CD14-positive monocyte (primary cell): ENCODE data around the gene MAST1. TPM values are rescaled to one million over a fixed set of nuclear protein-coding genes. Genes with fewer than 3 reads are reported as not detected.

Experiments used
- DNase-seq, 3 donors: peaks; one replicate each; pipeline ENCODE4 v3.0.0-alpha.2; 2011 to 2022
- H2AFZ ChIP-seq: 2 replicates; pipeline ENCODE4 v1.6.0; 2012; ENCODE audit warnings: mild to moderate bottlenecking, low read depth, low read length, inconsistent platforms; ENCODE audit not compliant: insufficient read depth, poor library complexity, severe bottlenecking
- H3K27ac ChIP-seq, 2 donors: 1 replicate in 1 of 2; 2 replicates in 1 of 2; pipeline ENCODE4 v1.5.1; 2012 to 2013; ENCODE audit warnings: low read length in 2 of 2, control low read depth in 1 of 2, inconsistent platforms in 1 of 2, low read depth in 1 of 2, mild to moderate bottlenecking in 1 of 2
- H3K27me3 ChIP-seq, 2 donors: one replicate each; pipeline versions ENCODE4 v1.6.0 to v1.6.1; 2011 to 2013; ENCODE audit warnings: low read length in 2 of 2; ENCODE audit not compliant: control insufficient read depth in 2 of 2, insufficient read depth in 2 of 2
- H3K36me3 ChIP-seq, 2 donors: replicated peaks in 1 of 2; 1 replicate in 1 of 2; 2 replicates in 1 of 2; pipeline versions ENCODE4 v1.5.1 to v1.6.1; 2012 to 2013; ENCODE audit warnings: low read length in 2 of 2, control low read depth in 1 of 2, inconsistent platforms in 1 of 2, mild to moderate bottlenecking in 1 of 2; ENCODE audit not compliant: insufficient read depth in 2 of 2, control insufficient read depth in 1 of 2
- H3K4me1 ChIP-seq, 2 donors: 1 replicate in 1 of 2; 2 replicates in 1 of 2; pipeline versions ENCODE4 v1.5.1 to v1.6.1; 2012 to 2013; ENCODE audit warnings: low read length in 2 of 2, control low read depth in 1 of 2, inconsistent platforms in 1 of 2, mild to moderate bottlenecking in 1 of 2, moderate library complexity in 1 of 2; ENCODE audit not compliant: insufficient read depth in 2 of 2, control insufficient read depth in 1 of 2
- H3K4me2 ChIP-seq: replicated peaks from 2 replicates; pipeline ENCODE3; 2012; ENCODE audit warnings: low read length, moderate library complexity, mild to moderate bottlenecking; ENCODE audit not compliant: poor library complexity, severe bottlenecking; ENCODE audit errors: extremely low read depth
- H3K4me3 ChIP-seq, 3 experiments: fragments of 200-600 bp in 1 of 3; sonication (generic) in 1 of 3; replicated peaks in 1 of 3; 1 replicate in 2 of 3; 2 replicates in 1 of 3; pipeline ENCODE4 v1.5.1; 2011 to 2013; ENCODE audit warnings: low read length in 3 of 3, mild to moderate bottlenecking in 3 of 3, control low read depth in 2 of 3, low read depth in 2 of 3, inconsistent platforms in 1 of 3, moderate library complexity in 1 of 3
- H3K79me2 ChIP-seq: 2 replicates; pipeline ENCODE4 v1.6.0; 2012; ENCODE audit warnings: mild to moderate bottlenecking, control low read depth, inconsistent platforms, low read length, moderate library complexity; ENCODE audit not compliant: insufficient read depth
- H3K9ac ChIP-seq: 2 replicates; pipeline ENCODE4 v1.6.0; 2017; ENCODE audit warnings: low read length, mild to moderate bottlenecking; ENCODE audit not compliant: insufficient read depth, poor library complexity, severe bottlenecking
- H3K9me3 ChIP-seq, 2 donors: replicated peaks in 1 of 2; 1 replicate in 1 of 2; 2 replicates in 1 of 2; pipeline versions ENCODE4 v1.5.1 to v1.6.1; 2012 to 2013; ENCODE audit warnings: low read length in 2 of 2, control low read depth in 1 of 2; ENCODE audit not compliant: control insufficient read depth in 1 of 2, insufficient read depth in 1 of 2
- H4K20me1 ChIP-seq: 2 replicates; pipeline ENCODE4 v1.6.0; 2012; ENCODE audit warnings: mild to moderate bottlenecking, low read length, control low read depth, moderate library complexity; ENCODE audit not compliant: insufficient read depth
- H3K27ac Mint-ChIP-seq, 7 donors: one replicate each; pipeline ENCODE4 v1.8.0; 2020; ENCODE audit warnings: mild to moderate bottlenecking in 7 of 7, mixed read lengths in 7 of 7, moderate library complexity in 6 of 7, inconsistent platforms in 2 of 7
- H3K27me3 Mint-ChIP-seq, 3 donors: one replicate each; pipeline ENCODE4 v1.8.0; 2021 to 2022; ENCODE audit warnings: low read depth in 3 of 3, mild to moderate bottlenecking in 3 of 3, mixed read lengths in 3 of 3, moderate library complexity in 3 of 3, inconsistent platforms in 1 of 3
- H3K36me3 Mint-ChIP-seq, 2 donors: one replicate each; pipeline ENCODE4 v1.8.0; 2020; ENCODE audit warnings: mixed read lengths in 2 of 2, inconsistent platforms in 1 of 2, mild to moderate bottlenecking in 1 of 2
- H3K4me1 Mint-ChIP-seq: one replicate; pipeline ENCODE4 v1.8.0; 2020; ENCODE audit warnings: mild to moderate bottlenecking, mixed read lengths
- H3K4me3 Mint-ChIP-seq, 2 donors: one replicate each; pipeline ENCODE4 v1.8.0; 2020; ENCODE audit warnings: mild to moderate bottlenecking in 2 of 2, mixed read lengths in 2 of 2, moderate library complexity in 1 of 2
- H3K9me3 Mint-ChIP-seq, 7 donors: one replicate each; pipeline ENCODE4 v1.8.0; 2020 to 2022; ENCODE audit warnings: mixed read lengths in 7 of 7, mild to moderate bottlenecking in 6 of 7, moderate library complexity in 6 of 7, inconsistent platforms in 2 of 7
- CTCF ChIP-seq: fragments of 200-600 bp; IDR thresholded peaks from one replicate; pipeline ENCODE4 v1.8.0; 2022; ENCODE audit warnings: antibody characterized with exemption, mild to moderate bottlenecking
- WGBS: methylation state at CpG from one replicate; pipeline ENCODE4 v1.1.5; 2013; ENCODE audit warnings: missing lambda C conversion rate; ENCODE audit not compliant: insufficient coverage; 5-methylcytosine and 5-hydroxymethylcytosine counted together
- intact Hi-C, 2 donors: fragments of 100-400 bp; cut with micrococcal nuclease; formaldehyde crosslinking; loops; one replicate each; pipeline versions ENCODE4 v1.15.0 to v1.15.1; 2023
- polyA plus RNA-seq, 3 donors: library from polyadenylated mRNA; depleted of rRNA in 1 of 3; unstranded in 2 of 3; stranded (reverse) in 1 of 3; fragments of 300-500 nt in 2 of 3; fragments of >200 nt in 1 of 3; fragmentation: Illumina TruSeq in 2 of 3; gene quantifications; 1 replicate in 2 of 3; 2 replicates in 1 of 3; pipeline ENCODE4 v1.2.3, GENCODE V29; 2012 to 2021

MAST1 gene
- polyA plus RNA-seq, 3 donors: 0.28 to 3.6 (median 1.1) TPM

GRCh38 chr19:12791345-12792050 is 46.8 kb upstream of the MAST1 start, which contains the start of gene JUNB:
Gene JUNB (plus strand): TSS chr19:12791486. CDS start chr19:12791772, 286 bp downstream.
- peak within 1 kb of the TSS; percentile 99 to 100 (median 100) for H3K27ac Mint-ChIP-seq
- H3K4me3 Mint-ChIP-seq: peak within 1 kb of the TSS; percentile 95 to 98
- H3K79me2 ChIP-seq: peaks cover 78% of the 10 kb centered on the region
- H3K4me3 ChIP-seq: peak within 1 kb of the TSS; percentile 86 to 100 (median 100)
- under 1% methylated on average over 73 of the region's 73 CpGs for WGBS
- peak within 1 kb of the TSS; percentile 100 for H3K9ac ChIP-seq
- H3K4me1 Mint-ChIP-seq: peaks cover 51% of the 10 kb centered on the region
- H3K4me1 ChIP-seq: peaks cover 60 to 64% of the 10 kb centered on the region in 2 donors
- H4K20me1 ChIP-seq: peaks cover 46% of the 10 kb centered on the region
- H3K27me3 ChIP-seq: no peaks in the 10 kb centered on the region
- H3K27me3 Mint-ChIP-seq: peaks cover 0 to 4% (median 1%) of the 10 kb centered on the region in 3 donors
- H3K36me3 ChIP-seq: no peaks in the 10 kb centered on the region
- peaks cover 0 to 7% (median 0%) of the 10 kb centered on the region in 7 donors for H3K9me3 Mint-ChIP-seq
- DNase-seq: peak; percentile 97 to 99 (median 98)
- peak within 1 kb of the TSS; percentile 99 for H3K4me2 ChIP-seq
- no peak for TF ChIP-seq CTCF
- intact Hi-C loops: loop anchor here (1.0 to 10.0 kb wide), 5 partner anchors 9 to 361 kb away; partner anchors contain the start of genes CALR (in 1 of the 2), IER2 (in 1 of the 2), MAN2B1 (in 1 of the 2) and STX10 (in 1 of the 2)
- no peak within 1 kb of the TSS for H2AFZ ChIP-seq
- H3K36me3 Mint-ChIP-seq: peaks cover 2 to 12% of the 10 kb centered on the region in 2 donors
- no peaks in the 10 kb centered on the region for H3K9me3 ChIP-seq
- H3K27ac ChIP-seq: peak within 1 kb of the TSS; percentile 95 to 100

DNA sequence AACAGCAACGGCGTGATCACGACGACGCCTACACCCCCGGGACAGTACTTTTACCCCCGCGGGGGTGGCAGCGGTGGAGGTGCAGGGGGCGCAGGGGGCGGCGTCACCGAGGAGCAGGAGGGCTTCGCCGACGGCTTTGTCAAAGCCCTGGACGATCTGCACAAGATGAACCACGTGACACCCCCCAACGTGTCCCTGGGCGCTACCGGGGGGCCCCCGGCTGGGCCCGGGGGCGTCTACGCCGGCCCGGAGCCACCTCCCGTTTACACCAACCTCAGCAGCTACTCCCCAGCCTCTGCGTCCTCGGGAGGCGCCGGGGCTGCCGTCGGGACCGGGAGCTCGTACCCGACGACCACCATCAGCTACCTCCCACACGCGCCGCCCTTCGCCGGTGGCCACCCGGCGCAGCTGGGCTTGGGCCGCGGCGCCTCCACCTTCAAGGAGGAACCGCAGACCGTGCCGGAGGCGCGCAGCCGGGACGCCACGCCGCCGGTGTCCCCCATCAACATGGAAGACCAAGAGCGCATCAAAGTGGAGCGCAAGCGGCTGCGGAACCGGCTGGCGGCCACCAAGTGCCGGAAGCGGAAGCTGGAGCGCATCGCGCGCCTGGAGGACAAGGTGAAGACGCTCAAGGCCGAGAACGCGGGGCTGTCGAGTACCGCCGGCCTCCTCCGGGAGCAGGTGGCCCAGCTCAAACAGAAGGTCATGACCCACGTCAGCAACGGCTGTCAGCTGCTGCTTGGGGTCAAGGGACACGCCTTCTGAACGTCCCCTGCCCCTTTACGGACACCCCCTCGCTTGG is 46.1 kb upstream of the MAST1 start:
- H2AFZ ChIP-seq: no peak overlapping the region
- Mint-ChIP-seq H3K4me3 (peak overlapping the region; percentile 94 to 98), H3K27ac (peak overlapping the region; percentile 98 to 100 (median 100)), H3K36me3 (peaks cover 2 to 12% of the 10 kb centered on the region in 2 donors), H3K9me3 (peaks cover 0 to 9% (median 0%) of the 10 kb centered on the region in 7 donors), H3K27me3 (peaks cover 0 to 4% (median 1%) of the 10 kb centered on the region in 3 donors), H3K4me1 (peaks cover 46% of the 10 kb centered on the region)
- H3K9ac ChIP-seq: peak overlapping the region; percentile 100
- peak; percentile 54 to 81 (median 65) for DNase-seq
- peak overlapping the region; percentile 86 to 100 (median 100) for H3K4me3 ChIP-seq
- peak overlapping the region; percentile 99 for H3K4me2 ChIP-seq
- peaks cover 55 to 57% of the 10 kb centered on the region in 2 donors for H3K4me1 ChIP-seq
- peaks cover 46% of the 10 kb centered on the region for H4K20me1 ChIP-seq
- intact Hi-C loops: loop anchor here (5.0 to 10.0 kb wide), 4 partner anchors 125 to 360 kb away; partner anchors contain the start of genes CALR (in 1 of the 2), IER2 (in 1 of the 2), MAN2B1 (in 1 of the 2) and STX10 (in 1 of the 2)
- no peaks in the 10 kb centered on the region for H3K27me3 ChIP-seq
- H3K79me2 ChIP-seq: peaks cover 70% of the 10 kb centered on the region
- H3K9me3 ChIP-seq: no peaks in the 10 kb centered on the region
- H3K27ac ChIP-seq: peak overlapping the region; percentile 95 to 100
- under 1% methylated on average over 81 of the region's 84 CpGs for WGBS
- H3K36me3 ChIP-seq: no peaks in the 10 kb centered on the region
- no peak for TF ChIP-seq CTCF
